H1 (cell line): ENCODE results near the gene ZNF385D. TPM values are rescaled to one million over a fixed set of nuclear protein-coding genes. Genes with fewer than 3 reads are reported as not detected.

Source experiments
- CTCF ChIA-PET: fragments of 300-600 bp; sonication (Branson Sonifier 250); formaldehyde crosslinking; loops from one replicate; lab custom pipeline; 2021; ENCODE audit not compliant: partially characterized antibody; lab: Charles Lee
- POLR2A ChIA-PET: fragments of 300-600 bp; sonication (Branson Sonifier 250); formaldehyde crosslinking; loops from one replicate; lab custom pipeline; 2021; ENCODE audit warnings: inconsistent platforms; ENCODE audit not compliant: partially characterized antibody; lab: Charles Lee
- DNase-seq, 2 experiments: peaks; one replicate each; pipeline versions ENCODE4 v3.0.0 to v3.0.0-alpha.2; 2010 to 2022; ENCODE audit warnings: low spot score in 2 of 2, low read depth in 1 of 2, mixed read lengths in 1 of 2
- FAIRE-seq: peaks from 2 replicates; lab custom pipeline; 2011; peaks lifted over from hg19 to GRCh38; lab: Jason Lieb, UNC
- H2AFZ ChIP-seq: 2 replicates; pipeline ENCODE4 v1.8.1; 2012; ENCODE audit warnings: low read length, inconsistent platforms
- H2AK5ac ChIP-seq: 2 replicates; pipeline ENCODE4 v1.6.1; 2013; ENCODE audit warnings: low read depth, low read length
- H2BK120ac ChIP-seq: replicated peaks from 2 replicates; pipeline ENCODE3; 2013; ENCODE audit warnings: low read depth, low read length, inconsistent platforms
- H2BK12ac ChIP-seq: 2 replicates; pipeline ENCODE4 v1.6.1; 2013; ENCODE audit warnings: low read depth, low read length
- H2BK15ac ChIP-seq: 2 replicates; pipeline ENCODE4 v1.6.1; 2013; ENCODE audit warnings: low read length
- H2BK20ac ChIP-seq: 2 replicates; pipeline ENCODE4 v1.6.1; 2013; ENCODE audit warnings: low read length
- H2BK5ac ChIP-seq: 2 replicates; pipeline ENCODE4 v1.6.1; 2013; ENCODE audit warnings: low read depth, low read length
- H3K14ac ChIP-seq: 2 replicates; pipeline ENCODE4 v1.6.1; 2013; ENCODE audit warnings: inconsistent platforms; ENCODE audit not compliant: insufficient read length
- H3K18ac ChIP-seq: 2 replicates; pipeline ENCODE4 v1.6.1; 2013; ENCODE audit warnings: low read length; ENCODE audit errors: extremely low read depth
- H3K23ac ChIP-seq: 2 replicates; pipeline ENCODE4 v1.6.1; 2013; ENCODE audit warnings: inconsistent platforms; ENCODE audit not compliant: insufficient read length
- H3K23me2 ChIP-seq: 2 replicates; pipeline ENCODE4 v1.6.1; 2013; ENCODE audit warnings: low read depth, low read length
- H3K27ac ChIP-seq: 2 replicates; pipeline ENCODE4 v1.6.1; 2011; ENCODE audit warnings: low read depth, low read length, inconsistent platforms
- H3K27me3 ChIP-seq, 4 experiments: replicated peaks in 1 of 4; 1 replicate in 1 of 4; 2 replicates in 3 of 4; pipeline versions ENCODE4 v1.6.1 to v1.8.1; 2011 to 2013; ENCODE audit warnings: low read length in 3 of 4, mild to moderate bottlenecking in 3 of 4, inconsistent platforms in 2 of 4, mixed read lengths in 2 of 4, moderate library complexity in 1 of 4; ENCODE audit not compliant: control insufficient read depth in 3 of 4, insufficient read depth in 3 of 4; ENCODE audit errors: extremely low read depth in 1 of 4
- H3K36me3 ChIP-seq, 4 experiments: 2 replicates each; pipeline versions ENCODE4 v1.6.1 to v1.8.1; 2011 to 2013; ENCODE audit warnings: mild to moderate bottlenecking in 4 of 4, low read length in 3 of 4, moderate library complexity in 2 of 4, control low read depth in 1 of 4, inconsistent platforms in 1 of 4; ENCODE audit not compliant: insufficient read depth in 4 of 4, control insufficient read depth in 2 of 4
- H3K4ac ChIP-seq: replicated peaks from 2 replicates; pipeline ENCODE3; 2013; ENCODE audit warnings: low read length, low read depth, mixed read lengths, inconsistent platforms; ENCODE audit not compliant: insufficient read length
- H3K4me1 ChIP-seq, 4 experiments: replicated peaks in 1 of 4; 1 replicate in 1 of 4; 2 replicates in 3 of 4; pipeline versions ENCODE4 v1.6.1 to v1.8.1; 2011 to 2013; ENCODE audit warnings: low read length in 3 of 4, inconsistent platforms in 2 of 4, mixed read lengths in 1 of 4; ENCODE audit not compliant: insufficient read depth in 4 of 4, control insufficient read depth in 3 of 4
- H3K4me2 ChIP-seq, 2 experiments: 2 replicates each; pipeline versions ENCODE4 v1.6.1 to v1.8.1; 2011 to 2013; ENCODE audit warnings: low read depth in 2 of 2, low read length in 2 of 2, control low read depth in 1 of 2, inconsistent platforms in 1 of 2, mild to moderate bottlenecking in 1 of 2; ENCODE audit not compliant: insufficient read depth in 1 of 2
- H3K4me3 ChIP-seq, 4 experiments: fragments of 200-600, 300-600 bp in 1 of 4; sonication (generic), shearing (Covaris generic), sonication (Bioruptor Twin) in 1 of 4; 2 replicates each; pipeline versions ENCODE4 v1.5.1 to v1.8.1; 2011 to 2016; ENCODE audit warnings: low read length in 4 of 4, low read depth in 3 of 4, control low read depth in 2 of 4, inconsistent platforms in 2 of 4, mild to moderate bottlenecking in 2 of 4, mixed read lengths in 1 of 4, moderate library complexity in 1 of 4; ENCODE audit not compliant: insufficient read depth in 2 of 4; ENCODE audit errors: extremely low read depth in 1 of 4
- H3K56ac ChIP-seq: replicated peaks from 2 replicates; pipeline ENCODE3; 2013; ENCODE audit warnings: low read depth, mild to moderate bottlenecking, mixed read lengths, low read length, inconsistent platforms; ENCODE audit not compliant: insufficient read length
- H3K79me1 ChIP-seq: 2 replicates; pipeline ENCODE4 v1.6.1; 2013; ENCODE audit warnings: low read depth, low read length, control low read depth
- H3K79me2 ChIP-seq, 2 experiments: 2 replicates each; pipeline versions ENCODE4 v1.6.1 to v1.8.1; 2012 to 2013; ENCODE audit warnings: low read length in 2 of 2, mild to moderate bottlenecking in 2 of 2, inconsistent platforms in 1 of 2; ENCODE audit not compliant: insufficient read depth in 2 of 2, control insufficient read depth in 1 of 2
- H3K9ac ChIP-seq, 4 experiments: replicated peaks in 1 of 4; 1 replicate in 1 of 4; 2 replicates in 3 of 4; pipeline versions ENCODE4 v1.6.1 to v1.8.1; 2011 to 2013; ENCODE audit warnings: low read depth in 3 of 4, low read length in 3 of 4, control low read depth in 2 of 4, mild to moderate bottlenecking in 2 of 4, moderate library complexity in 2 of 4, inconsistent platforms in 1 of 4; ENCODE audit errors: extremely low read depth in 1 of 4
- H3K9me3 ChIP-seq, 2 experiments: 2 replicates each; pipeline versions ENCODE4 v1.6.1 to v1.8.1; 2012 to 2013; ENCODE audit warnings: mild to moderate bottlenecking in 2 of 2, moderate library complexity in 2 of 2, control low read depth in 1 of 2, inconsistent platforms in 1 of 2, low read depth in 1 of 2, low read length in 1 of 2, mixed read lengths in 1 of 2; ENCODE audit not compliant: insufficient read depth in 2 of 2
- H4K20me1 ChIP-seq, 2 experiments: replicated peaks in 1 of 2; 2 replicates each; pipeline versions ENCODE3 to v1.8.1; 2011 to 2013; ENCODE audit warnings: inconsistent platforms in 2 of 2, low read length in 2 of 2, mild to moderate bottlenecking in 1 of 2; ENCODE audit not compliant: insufficient read depth in 2 of 2, control insufficient read depth in 1 of 2
- H4K5ac ChIP-seq: 2 replicates; pipeline ENCODE4 v1.6.1; 2013; ENCODE audit warnings: low read length, low read depth, mixed read lengths, inconsistent platforms; ENCODE audit not compliant: insufficient read length
- H4K8ac ChIP-seq: 2 replicates; pipeline ENCODE4 v1.8.0; 2013; ENCODE audit warnings: mild to moderate bottlenecking, moderate library complexity, low read length, inconsistent platforms; ENCODE audit not compliant: insufficient read depth; ENCODE audit errors: extremely low read depth
- H4K91ac ChIP-seq: replicated peaks from 2 replicates; pipeline ENCODE3; 2013; ENCODE audit warnings: low read length, mixed read lengths, inconsistent platforms; ENCODE audit not compliant: insufficient read length
- POLR2A ChIP-seq, 2 experiments: IDR thresholded peaks; 1 replicate in 1 of 2; 2 replicates in 1 of 2; pipeline ENCODE4 v1.6.1; 2011; ENCODE audit warnings: low read depth in 2 of 2, low read length in 2 of 2, mild to moderate bottlenecking in 2 of 2; ENCODE audit errors: control extremely low read depth in 1 of 2
- SIN3A ChIP-seq, 2 experiments: IDR thresholded peaks in 1 of 2; conservative IDR thresholded peaks in 1 of 2; 2 replicates each; pipeline ENCODE4 v1.6.1; 2011 to 2012; ENCODE audit warnings: low read length in 2 of 2, improper control_type of control experiment in 1 of 2, low read depth in 1 of 2, mild to moderate bottlenecking in 1 of 2
- YY1 ChIP-seq: IDR thresholded peaks from 2 replicates; pipeline ENCODE4 v1.6.1; 2011; ENCODE audit warnings: low read depth, mild to moderate bottlenecking, low read length
- WGBS, 2 experiments: shearing (Covaris generic) in 1 of 2; methylation state at CpG; one replicate each; pipeline versions ENCODE4 v1.1.6 to v1.1.7; 2013 to 2015; ENCODE audit warnings: low lambda C conversion rate in 2 of 2, mixed read lengths in 2 of 2, inconsistent platforms in 1 of 2, low coverage in 1 of 2, missing lambda C conversion rate in 1 of 2; ENCODE audit not compliant: insufficient replicate concordance in 2 of 2, insufficient coverage in 1 of 2, insufficient read length in 1 of 2; ENCODE audit errors: extremely low coverage in 1 of 2, missing lambda C conversion rate in 1 of 2; 5-methylcytosine and 5-hydroxymethylcytosine counted together
- polyA plus RNA-seq, 7 experiments: library from polyadenylated mRNA; depleted of rRNA in 3 of 7; stranded (reverse) in 5 of 7; unstranded in 2 of 7; fragments of >200 nt in 5 of 7; fragments of 200-250 nt in 2 of 7; gene quantifications; 1 replicate in 5 of 7; 2 replicates in 1 of 7; 4 replicates in 1 of 7; pipeline versions ENCODE4 v1.2.1 to v1.2.3, GENCODE V29; 2011 to 2013; ENCODE audit warnings: missing spikeins in 2 of 7, mixed read lengths in 2 of 7
- total RNA-seq: library from RNA; stranded (reverse); fragmentation: NEBNext Ultra II Directional; extraction: Animal tissue kit (Norgen Biotek cat#: 25700); gene quantifications from 2 replicates; pipeline ENCODE4 v1.2.1, GENCODE V29; 2021

ZNF385D gene
- total and polyA plus RNA-seq, 2 of the 8 experiments (the other 6 are each of a cell fraction or from before 2014, with no cell fraction given): 5.9 to 10.8 TPM

DNA sequence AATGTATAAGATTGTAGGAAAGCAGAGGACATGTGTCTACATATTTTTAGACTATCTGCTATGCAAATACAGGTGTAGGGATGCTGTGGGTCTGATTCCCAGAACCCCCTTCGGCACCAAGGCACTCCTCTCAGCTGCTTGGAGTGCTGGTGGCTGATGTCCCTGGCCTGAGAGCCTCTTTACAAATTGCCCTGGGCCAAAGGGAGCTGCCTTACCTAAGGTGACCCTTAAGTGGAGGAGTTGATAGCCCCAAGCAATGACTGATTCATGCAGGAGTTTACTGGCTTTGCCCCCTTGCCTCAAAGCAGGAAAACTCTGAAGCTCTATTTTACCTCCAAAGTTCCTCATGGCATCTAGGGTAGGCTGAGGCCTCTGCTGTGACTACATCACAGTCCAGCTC, 83.0 kb downstream of the ZNF385D start:
- no peak overlapping the region for H2AK5ac ChIP-seq
- TF ChIP-seq POLR2A (IDR thresholded peaks at IDR 0.05; ENCODE audit: control extremely low read depth in 1 of 2, low read depth in 2 of 2, low read length in 2 of 2): no peak
- TF ChIP-seq SIN3A (conservative IDR thresholded peaks at IDR 0.05 in 1 of 2, IDR thresholded peaks at IDR 0.05 in 1 of 2; ENCODE audit: low read depth in 1 of 2, low read length in 2 of 2): no peak
- TF ChIP-seq YY1: no peak
- TF ChIP-seq, all 59 proteins: peak for 0
- POLR2A ChIA-PET: interaction anchor here (1.8 kb wide), 1 partner anchor 9 kb away, joined by 4 read pairs; no protein-coding TSS in a partner anchor
- no peaks in the 10 kb centered on the region for H3K36me3 ChIP-seq
- H3K79me1 ChIP-seq: no peaks in the 10 kb centered on the region
- H4K20me1 ChIP-seq: no peaks in the 10 kb centered on the region
- no peak overlapping the region for H3K4me3 ChIP-seq
- no peak overlapping the region for H3K18ac ChIP-seq
- H3K56ac ChIP-seq: no peak overlapping the region
- WGBS, 2 experiments: 75% methylated on average over 1 of the region's 1 CpG; no CpG with 5 or more reads in 1 of the 2 experiments
- H2BK20ac ChIP-seq: no peak overlapping the region
- no peak overlapping the region for H3K9ac ChIP-seq
- no peaks in the 10 kb centered on the region for H3K9me3 ChIP-seq
- H4K8ac ChIP-seq: no peak overlapping the region
- CTCF ChIA-PET: interaction anchor here (0.6 to 1.5 kb wide), 3 partner anchors 12 to 227 kb away, joined by 3 to 4 read pairs (median 3); no protein-coding TSS in a partner anchor
- no peak overlapping the region for H3K4ac ChIP-seq
- H3K14ac ChIP-seq: no peak overlapping the region
- H3K27ac ChIP-seq: no peak overlapping the region
- H4K91ac ChIP-seq: no peak overlapping the region
- H3K79me2 ChIP-seq: no peaks in the 10 kb centered on the region; a peak in 1 of 4 replicates
- FAIRE-seq (no peak), DNase-seq (no peak)
- H2AFZ ChIP-seq: no peak overlapping the region
- H2BK12ac ChIP-seq: no peak overlapping the region
- no peak overlapping the region for H2BK5ac ChIP-seq
- H4K5ac ChIP-seq: no peak overlapping the region
- H2BK120ac ChIP-seq: no peak overlapping the region
- no peak overlapping the region for H2BK15ac ChIP-seq
- peaks cover 0 to 17% (median 9%) of the 10 kb centered on the region in 4 experiments; a peak in 6 of 7 replicates for H3K4me1 ChIP-seq
- H3K27me3 ChIP-seq: no peaks in the 10 kb centered on the region
- H3K23ac ChIP-seq: no peak overlapping the region
- H3K4me2 ChIP-seq: no peak overlapping the region
- no peaks in the 10 kb centered on the region for H3K23me2 ChIP-seq
